Endometrial microvascular endothelial cells (primary cell): ENCODE results near the gene PDGFD. TPM values are rescaled to one million over a fixed set of nuclear protein-coding genes. Genes with fewer than 3 reads are reported as not detected.

Experiments used
- in situ Hi-C: cut with HindIII; loops from 2 replicates; pipeline ENCODE4 v1.10.0; 2017; ENCODE audit warnings: low sequenced_read_pairs, low pct_unique_long_range_greater_than_20kb; ENCODE audit errors: inconsistent ontology term
- total RNA-seq: library from RNA; depleted of rRNA; stranded (reverse); fragments of >200 nt; gene quantifications from one replicate; pipeline ENCODE4 v1.2.3, GENCODE V29; 2015; ENCODE audit errors: inconsistent ontology term

The PDGFD gene
- total RNA-seq, 1 donor from 2014 or later, result 11.9 TPM

DNA sequence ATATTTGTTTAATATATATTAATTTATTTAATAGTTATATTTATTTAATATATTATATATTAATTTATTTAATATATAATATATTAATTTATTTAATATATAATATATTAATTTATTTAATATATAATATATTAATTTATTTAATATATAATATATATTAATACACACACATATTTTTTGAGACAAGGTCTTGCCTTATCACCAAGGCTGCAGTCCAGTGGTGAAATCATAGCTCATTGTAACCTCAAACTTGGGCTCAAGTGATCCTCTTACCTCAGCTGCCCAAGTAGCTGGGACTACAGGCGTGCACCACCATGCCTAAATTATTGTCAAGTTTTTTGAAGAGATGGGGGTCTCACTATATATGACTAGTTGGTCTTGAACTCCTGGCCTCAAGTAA is 178.9 kb downstream of the PDGFD start:
- in situ Hi-C loops, result no loop called here

DNA sequence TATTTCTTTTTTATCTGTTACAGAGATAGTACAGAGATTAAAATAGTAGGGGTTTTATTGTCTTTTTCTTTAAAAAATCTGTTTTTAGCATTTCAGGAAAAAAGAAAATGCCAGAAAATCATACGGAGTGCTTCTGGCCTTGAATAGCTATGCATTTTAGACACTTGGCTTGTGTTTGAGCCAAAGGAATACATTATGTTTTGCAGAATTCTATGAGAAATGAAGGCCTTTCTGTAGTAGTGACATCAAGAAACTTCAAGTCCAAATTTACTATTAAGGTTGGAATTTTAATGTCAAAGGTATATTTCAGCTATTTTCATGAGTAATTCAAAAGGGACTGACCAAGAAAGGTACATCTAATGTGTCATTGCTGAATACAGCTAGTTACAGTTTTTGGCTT is 183.8 kb downstream of the PDGFD start:
- in situ Hi-C loops, result no loop called here

DNA sequence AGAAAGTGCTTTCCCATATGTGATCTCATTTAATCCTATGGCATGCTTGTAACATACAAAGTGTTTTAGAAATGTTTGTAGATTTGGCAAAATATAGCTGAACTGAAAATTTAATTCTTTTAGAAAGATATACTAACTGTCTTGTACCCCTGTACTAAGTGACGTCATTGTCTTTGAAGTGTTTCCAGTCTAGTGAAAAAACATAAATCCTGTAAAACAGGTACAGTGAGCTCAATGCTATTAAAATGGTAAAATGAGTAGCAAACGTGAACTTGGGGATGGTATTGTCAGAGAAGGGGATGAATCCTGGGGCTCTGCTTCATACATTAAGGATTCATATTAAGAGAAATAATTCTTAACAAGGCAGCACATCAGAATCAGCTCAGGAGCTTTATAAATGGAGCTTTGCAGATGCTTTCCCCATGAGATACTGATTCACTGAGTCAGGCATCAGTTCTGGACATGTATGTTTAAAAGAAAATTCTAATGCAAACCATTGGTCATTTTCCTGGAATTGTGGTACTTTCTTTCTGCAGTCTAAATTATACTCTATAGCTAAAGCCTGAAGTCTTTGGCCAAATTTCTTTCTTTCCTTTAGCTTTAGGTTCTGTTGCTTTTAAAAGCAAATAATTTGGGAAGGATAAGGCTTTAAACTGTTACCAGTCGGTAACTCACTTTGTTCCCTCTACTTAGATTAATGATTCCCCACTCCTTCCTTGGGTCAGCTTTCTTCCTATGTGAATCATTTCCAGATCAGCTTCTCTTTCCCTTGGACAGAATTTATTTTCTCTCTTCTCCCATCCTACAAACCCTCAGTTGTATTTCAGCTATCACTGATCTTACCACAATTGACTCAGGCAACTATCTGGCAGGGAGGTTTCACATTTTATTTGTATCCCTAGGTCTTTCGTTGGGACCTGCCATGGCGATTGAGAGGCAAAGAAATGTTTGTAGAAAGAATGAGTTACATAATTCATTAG is 185.0 kb downstream of the PDGFD start:
- in situ Hi-C loops, result no loop called here

DNA sequence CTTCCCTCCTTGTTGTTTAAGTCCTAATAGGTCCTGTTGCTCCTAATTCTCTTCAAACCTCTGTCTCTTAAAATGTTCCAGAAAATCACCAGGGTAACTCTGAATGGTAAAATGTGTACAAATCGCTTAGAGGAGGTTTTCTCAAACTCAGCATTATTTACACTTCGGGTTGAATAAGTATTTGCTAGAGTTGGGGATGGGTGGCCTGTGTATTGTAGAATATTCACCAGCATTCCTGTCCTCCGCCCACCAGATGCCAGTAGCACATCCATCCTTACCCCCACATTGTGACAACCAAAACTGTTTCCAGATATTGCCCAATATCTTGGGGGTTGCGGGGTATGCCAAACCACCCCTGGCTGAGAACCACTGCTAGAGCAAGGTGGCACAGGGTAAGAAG is 191.9 kb downstream of the PDGFD start:
- in situ Hi-C loops, result no loop called here

DNA sequence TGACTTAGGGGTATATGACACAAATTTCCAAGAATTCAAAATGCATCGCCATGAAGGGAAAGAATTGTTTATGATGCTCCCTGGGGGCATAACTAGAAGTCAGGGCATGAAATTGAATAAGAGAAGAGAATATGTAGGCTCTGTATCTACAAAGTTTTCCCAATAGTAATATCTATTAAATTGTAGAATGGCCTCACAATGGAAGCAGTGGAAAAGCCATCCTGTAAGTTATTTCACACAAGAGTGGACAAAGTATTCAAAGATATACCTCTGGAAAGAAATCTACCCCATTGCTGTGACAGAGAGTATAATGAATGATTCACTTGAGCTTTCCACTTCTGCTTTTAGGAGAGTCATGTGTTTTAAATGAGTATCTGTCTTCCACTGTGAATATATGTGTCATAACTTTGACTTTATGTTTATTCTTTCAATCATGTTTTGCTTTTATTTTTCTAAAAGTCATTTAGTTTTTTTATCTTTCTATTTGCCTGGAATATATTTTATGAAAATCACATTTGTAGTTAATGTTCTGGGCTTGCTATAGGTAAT is 193.2 kb downstream of the PDGFD start:
- in situ Hi-C loops, result no loop called here

DNA sequence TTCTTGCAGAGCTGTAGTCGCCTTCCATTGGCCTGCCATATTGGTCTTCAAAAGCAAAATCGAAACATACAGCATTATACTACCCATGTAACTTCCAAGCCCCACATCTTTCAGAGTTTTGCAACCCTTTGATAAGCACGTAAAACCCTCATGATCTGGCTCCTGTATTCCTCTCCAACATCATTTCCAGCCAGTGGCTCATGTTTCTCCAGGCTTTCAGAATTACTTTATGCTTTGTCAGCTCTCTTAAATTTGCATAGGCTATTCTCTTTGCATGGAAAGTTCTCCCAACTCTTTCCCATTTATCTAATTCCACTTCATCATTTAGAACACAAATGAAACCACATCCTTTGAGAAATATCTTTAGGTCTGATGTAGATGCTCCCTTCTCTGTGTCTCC is 195.3 kb downstream of the PDGFD start:
- in situ Hi-C loops, result no loop called here

DNA sequence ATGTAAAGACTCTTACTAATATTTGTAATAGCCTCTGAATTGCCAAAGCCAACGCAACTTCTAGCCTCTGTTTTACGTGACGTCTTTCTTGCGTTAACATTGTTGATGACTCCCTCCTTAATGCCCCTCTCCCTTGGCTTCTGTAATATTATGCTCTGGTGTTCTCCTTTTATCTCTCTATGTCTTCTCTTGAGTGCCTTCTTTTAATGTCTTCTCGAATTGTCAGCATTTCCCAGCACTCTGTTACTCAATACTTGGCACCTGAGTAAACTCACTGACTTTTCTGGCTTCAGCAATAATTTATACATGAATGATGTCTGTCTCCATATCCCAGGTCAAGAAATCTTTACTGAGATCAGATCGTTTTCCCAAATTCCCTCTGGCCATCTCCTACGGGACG is 196.0 kb downstream of the PDGFD start:
- in situ Hi-C loops, result no loop called here

DNA sequence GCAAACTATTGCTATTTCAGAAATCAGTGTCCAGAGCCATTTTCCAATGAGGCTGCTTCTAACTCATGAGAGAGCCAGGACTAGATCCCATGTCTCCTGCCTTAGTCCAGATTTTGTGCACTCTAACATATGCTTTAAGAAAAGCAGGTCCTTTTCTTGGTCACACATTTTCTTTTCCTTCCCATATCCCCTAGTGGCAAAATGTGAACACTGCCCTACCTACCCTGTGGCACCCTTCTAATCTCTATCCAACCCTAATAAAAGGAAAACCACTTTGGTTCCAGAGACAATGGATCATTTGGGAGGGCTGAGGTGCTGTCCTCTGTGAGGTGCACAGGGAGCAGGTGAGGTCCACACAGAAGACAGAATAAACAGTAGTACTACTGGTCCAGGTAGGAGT is 199.6 kb downstream of the PDGFD start:
- in situ Hi-C loops, result no loop called here

DNA sequence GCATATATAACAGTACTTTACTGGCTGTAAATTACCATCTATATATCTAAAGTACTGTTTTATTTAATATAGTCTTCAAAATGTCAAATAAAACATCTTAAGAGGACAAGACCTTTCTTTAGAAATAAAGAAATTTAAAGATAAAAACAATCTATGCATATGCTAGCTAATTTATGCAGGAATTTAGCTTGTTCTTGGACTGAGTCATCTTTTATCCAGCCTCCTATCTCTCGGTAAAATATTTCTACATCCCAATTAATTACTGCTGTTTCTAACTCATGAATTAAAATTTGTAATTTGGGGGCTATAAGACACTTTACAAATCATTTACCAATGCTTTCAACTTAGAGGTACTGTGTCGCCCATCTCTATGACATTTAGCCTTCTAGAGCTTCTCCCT is 200.3 kb downstream of the PDGFD start:
- in situ Hi-C loops, result no loop called here

DNA sequence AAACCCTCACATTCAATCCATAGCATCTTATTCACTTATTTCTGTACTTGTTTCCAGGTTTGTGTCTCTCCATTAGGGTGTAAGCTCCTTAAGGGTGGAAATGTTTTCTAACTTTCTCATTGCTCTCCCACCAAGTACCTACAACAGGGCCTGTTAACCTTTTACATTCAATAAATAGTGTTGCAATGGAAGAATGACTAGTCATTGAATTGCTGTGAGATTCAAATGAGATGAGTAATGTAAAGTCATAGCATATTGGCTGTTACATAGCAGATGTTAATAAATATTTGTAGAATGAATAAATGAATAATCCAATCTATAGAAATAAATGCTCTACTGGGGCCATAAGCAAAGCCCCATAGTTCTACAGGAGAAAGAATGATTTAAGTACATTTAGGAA is 202.9 kb downstream of the PDGFD start:
- in situ Hi-C loops, result no loop called here

DNA sequence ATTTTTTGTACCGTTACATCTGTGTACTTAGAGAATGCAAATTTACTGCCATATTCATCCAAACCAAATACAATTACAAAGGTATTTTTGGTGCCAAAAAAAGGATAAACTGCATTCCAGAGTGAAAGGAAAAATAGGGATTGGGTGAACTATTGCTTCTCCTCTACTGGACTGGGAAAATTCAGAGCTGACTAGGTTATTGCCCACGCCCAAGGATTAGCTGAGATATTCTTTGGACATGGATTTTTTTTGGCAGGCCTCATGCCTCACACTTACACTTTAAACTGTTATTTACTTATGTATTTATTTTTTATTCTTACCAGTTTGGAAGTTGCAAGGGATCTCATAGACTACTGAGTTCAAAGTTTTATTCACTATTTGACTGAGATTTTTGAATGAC is 203.8 kb downstream of the PDGFD start:
- in situ Hi-C loops, result no loop called here

DNA sequence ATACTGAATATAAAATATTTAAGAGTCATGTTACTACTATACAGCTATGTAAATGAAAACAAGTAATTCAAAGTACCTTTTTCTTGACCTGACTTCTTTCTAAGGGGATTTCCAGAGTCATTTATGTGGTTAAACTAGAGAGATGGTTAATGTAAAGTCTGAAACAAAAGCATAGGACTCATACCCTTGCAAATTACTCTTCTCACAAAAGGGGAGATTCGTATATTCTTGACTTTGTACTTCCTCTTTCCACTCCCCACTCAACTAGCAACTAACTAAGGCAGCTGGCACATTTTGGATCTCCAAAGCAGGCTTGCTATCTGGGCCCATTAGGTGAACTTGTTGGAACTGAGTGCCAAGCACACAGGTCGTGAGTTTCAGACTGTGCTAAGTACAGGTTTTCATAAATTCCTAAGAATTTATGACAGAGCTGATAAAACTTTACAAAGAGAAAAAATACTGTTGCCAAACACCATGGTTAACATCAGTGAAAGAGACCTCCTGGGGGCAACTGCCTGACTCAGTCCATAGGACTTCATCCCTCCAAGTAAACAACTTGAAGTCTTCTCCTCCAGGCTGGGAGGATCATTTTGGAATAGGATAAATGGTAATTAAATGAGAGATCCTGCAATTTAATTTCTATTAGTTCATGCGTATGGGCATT is 204.5 kb downstream of the PDGFD start:
- in situ Hi-C loops, result no loop called here

DNA sequence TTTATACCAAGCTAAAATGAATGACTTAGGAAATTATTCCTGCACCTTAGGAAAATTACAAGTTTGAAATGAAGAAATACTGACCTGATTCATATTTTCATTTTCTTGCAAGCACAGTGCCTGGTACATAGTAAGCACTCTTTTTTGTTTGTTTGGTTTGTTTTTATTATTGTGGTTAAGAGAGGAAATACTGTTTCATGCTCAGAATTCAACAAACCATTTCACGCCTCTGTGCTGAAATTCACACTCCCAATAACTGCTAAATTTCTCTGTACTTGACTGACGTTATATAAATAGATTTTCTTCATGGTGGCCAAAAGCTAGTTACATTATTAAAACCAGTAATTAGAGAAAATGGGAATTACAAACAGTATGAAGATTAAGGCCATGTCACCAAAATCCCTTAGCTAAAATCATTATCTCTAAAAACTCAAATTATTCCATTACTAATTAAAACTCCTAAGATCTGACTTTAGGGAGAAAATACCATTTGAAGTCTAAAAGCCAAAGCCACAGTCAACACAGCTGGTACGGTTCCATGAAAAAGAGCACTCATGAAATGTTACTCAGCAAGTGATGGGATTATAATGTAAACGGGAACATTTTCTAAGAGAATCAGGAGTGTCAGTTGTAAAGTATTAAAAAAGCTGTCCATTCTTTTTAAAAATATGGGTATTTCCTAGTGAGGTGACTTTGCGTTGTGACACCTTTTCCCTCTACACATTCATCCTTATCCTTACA is 205.3 kb downstream of the PDGFD start:
- in situ Hi-C loops, result no loop called here

DNA sequence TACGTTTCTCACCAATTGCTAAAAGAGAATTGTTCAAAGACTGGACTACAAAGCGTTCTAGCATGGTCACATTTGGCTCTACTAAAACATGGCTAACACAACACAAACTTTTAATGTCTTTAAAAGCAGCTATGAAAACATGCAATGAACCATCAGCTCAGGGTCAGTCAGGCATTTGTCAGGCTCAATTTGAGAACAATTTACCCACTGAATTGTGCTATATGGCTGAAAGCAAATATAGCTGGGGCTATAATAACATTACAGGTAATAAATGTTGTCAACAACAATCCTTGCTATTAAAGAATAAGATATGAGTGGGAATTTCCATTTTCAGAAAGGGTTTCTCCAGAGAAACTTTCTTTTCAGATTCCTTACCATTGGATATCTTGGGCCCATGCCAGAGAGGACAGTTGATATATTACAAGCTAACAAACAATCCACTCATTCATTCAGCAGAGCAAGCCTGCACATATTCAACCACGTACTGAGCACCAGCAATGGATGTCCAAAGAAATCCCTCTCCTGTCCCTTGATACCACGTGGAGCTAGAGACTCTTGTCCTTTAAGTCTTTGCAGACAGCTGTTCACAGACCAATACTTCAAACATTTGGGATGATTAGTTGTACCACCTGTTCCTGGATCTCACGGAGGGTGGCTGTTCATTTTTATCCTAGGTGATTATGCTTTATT is 210.0 kb downstream of the PDGFD start:
- in situ Hi-C loops, result no loop called here

DNA sequence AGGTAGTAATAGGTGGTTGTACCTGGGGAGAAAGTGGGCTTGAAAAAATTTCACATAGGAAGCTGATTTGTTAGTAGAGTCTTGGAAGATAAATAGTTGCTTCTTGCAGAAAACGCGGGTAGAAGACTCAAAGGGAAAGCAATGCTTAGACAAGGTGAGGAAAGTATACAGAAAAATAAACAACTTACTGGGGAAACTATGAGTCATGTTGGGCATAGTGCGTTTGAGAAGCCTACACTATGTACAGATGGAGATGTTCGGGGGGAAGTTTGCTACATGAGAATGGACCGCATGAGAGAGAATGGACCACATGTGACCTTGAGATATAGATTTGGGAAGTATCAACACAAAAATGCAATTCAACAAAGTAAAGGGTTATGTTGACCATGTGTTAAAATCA is 214.2 kb downstream of the PDGFD start:
- in situ Hi-C loops, result no loop called here

DNA sequence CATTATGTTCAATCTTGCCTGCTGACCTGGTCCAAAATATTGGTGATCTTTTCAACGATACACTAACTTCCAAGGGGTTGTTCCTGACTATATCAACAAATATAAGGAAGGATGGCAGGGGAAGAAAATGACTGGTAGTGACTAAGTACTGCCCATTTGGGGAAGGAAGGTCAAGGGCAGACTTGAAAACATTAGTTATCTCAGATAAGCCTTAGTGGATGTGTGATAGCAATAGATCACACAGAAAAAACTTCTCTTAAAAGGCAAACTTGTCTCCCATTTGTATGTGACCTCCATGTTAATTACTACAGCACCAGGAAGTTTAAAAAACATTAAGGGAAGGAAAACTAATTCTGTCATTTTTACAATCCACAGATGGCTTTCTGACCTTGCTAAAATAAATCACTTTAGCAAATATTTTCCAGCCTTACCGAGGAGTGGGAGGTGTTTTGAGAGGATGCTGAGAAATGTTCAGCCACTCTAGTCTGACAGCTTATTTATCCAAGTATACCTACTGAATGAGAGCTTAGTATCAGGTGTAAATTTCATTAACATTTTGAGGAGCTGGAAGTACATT is 215.7 kb downstream of the PDGFD start:
- in situ Hi-C loops, result no loop called here

DNA sequence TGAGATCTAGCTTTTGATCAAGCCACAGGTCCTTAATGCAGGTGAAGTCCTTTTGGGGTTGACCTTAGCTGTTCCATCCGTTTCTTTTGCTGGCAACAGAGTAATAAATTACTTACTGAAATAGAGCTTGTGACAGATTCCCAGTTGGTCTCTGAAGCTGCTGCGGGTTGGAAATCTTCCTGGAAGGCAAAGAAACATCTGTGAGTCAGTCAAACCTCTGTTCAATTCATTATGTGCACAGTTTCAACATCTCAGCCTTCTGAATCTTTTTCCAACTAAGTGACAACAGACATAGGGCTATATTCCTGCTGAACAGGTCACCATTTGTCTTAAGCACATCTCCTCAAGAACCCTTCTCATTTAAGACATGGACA is 216.4 kb downstream of the PDGFD start:
- in situ Hi-C loops, result no loop called here

DNA sequence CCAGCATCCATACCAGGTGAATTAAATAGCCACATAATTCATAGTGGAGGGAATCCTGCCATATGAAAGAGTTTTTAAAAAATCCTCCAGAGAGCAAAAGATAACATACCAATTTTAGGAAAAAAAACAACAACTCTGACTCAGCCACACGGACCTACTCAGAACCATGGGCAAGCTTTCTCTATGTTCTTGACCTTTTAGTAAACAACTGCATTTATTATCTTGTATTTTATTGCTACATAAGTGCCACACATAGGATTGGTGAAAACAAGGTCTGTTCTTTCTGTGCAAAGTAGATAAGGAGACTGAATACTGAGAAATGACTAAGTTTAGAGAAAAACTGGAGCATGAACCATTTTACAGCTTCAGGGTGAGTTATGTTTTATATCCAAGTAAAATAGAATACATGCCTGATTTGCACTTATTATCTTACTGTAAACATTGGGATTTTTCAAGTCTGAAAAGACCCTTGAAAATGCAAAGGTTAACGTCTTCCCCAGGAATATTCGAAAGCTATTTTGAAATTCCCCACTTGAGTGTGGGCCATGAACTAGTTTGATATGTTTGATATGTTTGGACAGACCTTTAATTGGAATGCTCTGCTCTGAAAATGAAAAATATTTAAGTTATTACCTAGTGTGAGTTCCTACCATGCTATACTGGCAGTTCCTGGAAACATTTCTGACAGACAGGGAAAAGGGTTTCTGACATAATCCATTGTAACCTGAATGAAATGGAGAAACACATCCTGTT is 217.0 kb downstream of the PDGFD start:
- in situ Hi-C loops, result no loop called here
